K562 (cell line): ENCODE results near the gene ZNF410. TPM values are rescaled to one million over a fixed set of nuclear protein-coding genes. Genes with fewer than 3 reads are reported as not detected.

ENCODE experiments used
- ATAC-seq: fragments of 200-7000 bp; cut with Tn5 transposase; 3 replicates; pipeline ENCODE4 v1.9.1; 2020; ENCODE audit warnings: moderate library complexity
- BruUV-seq: library from RNA; stranded (reverse); fragments of 400-500 nt; replicated peaks from 2 replicates; lab custom pipeline; 2021; lab: Mats Ljungman, UMichigan
- CTCF ChIA-PET: fragments of 300-600 bp; formaldehyde crosslinking; extraction: SDS; loops from one replicate; lab custom pipeline; 2021; ENCODE audit warnings: low intra/inter-chr PET ratio; lab: Yijun Ruan, JAX
- POLR2A ChIA-PET: fragments of 300-600, 350-650 bp; sonication (Branson Sonifier 250); formaldehyde crosslinking; extraction: SDS; loops from one replicate; lab custom pipeline; 2021; ENCODE audit warnings: antibody characterized with exemption, inconsistent platforms; lab: Yijun Ruan, JAX
- DNase-seq, 4 experiments: peaks; one replicate each; pipeline versions ENCODE4 v3.0.0 to v3.0.0-alpha.2; 2011 to 2018; ENCODE audit warnings: low spot score in 3 of 4, mixed read lengths in 3 of 4; ENCODE audit errors: extremely low read depth in 1 of 4
- FAIRE-seq: peaks from 2 replicates; lab custom pipeline; 2011; peaks lifted over from hg19 to GRCh38; lab: Jason Lieb, UNC
- H2AFZ ChIP-seq: 2 replicates; pipeline ENCODE4 v1.6.0; 2011; ENCODE audit warnings: low read depth, low read length, control low read depth, inconsistent platforms
- H3K27ac ChIP-seq: fragments of 200-600 bp; 3 replicates; pipeline ENCODE4 v1.8.0; 2011; ENCODE audit warnings: low read depth, mild to moderate bottlenecking, control low read depth, inconsistent platforms, low read length, moderate library complexity, mixed read lengths; ENCODE audit errors: extremely low read depth
- H3K27me3 ChIP-seq, 2 experiments: fragments of 300-600 bp in 1 of 2; 2 replicates in 1 of 2; 3 replicates in 1 of 2; pipeline versions ENCODE4 v1.6.0 to v1.8.0; 2011; ENCODE audit warnings: inconsistent platforms in 2 of 2, low read length in 2 of 2, mild to moderate bottlenecking in 1 of 2, mixed read lengths in 1 of 2, moderate library complexity in 1 of 2; ENCODE audit not compliant: control insufficient read depth in 2 of 2, insufficient read depth in 2 of 2
- H3K36me3 ChIP-seq: fragments of 300-600 bp; 3 replicates; pipeline ENCODE4 v1.8.0; 2011; ENCODE audit warnings: mild to moderate bottlenecking, low read length, inconsistent platforms; ENCODE audit not compliant: control insufficient read depth, insufficient read depth
- H3K4me1 ChIP-seq, 2 experiments: fragments of 200-600 bp in 1 of 2; replicated peaks in 1 of 2; 2 replicates in 1 of 2; 3 replicates in 1 of 2; pipeline versions ENCODE4 v1.5.1 to v1.8.0; 2011; ENCODE audit warnings: inconsistent platforms in 2 of 2, low read length in 2 of 2, mild to moderate bottlenecking in 1 of 2, mixed read lengths in 1 of 2, moderate library complexity in 1 of 2; ENCODE audit not compliant: control insufficient read depth in 2 of 2, insufficient read depth in 2 of 2
- H3K4me2 ChIP-seq: 2 replicates; pipeline ENCODE4 v1.6.1; 2011; ENCODE audit warnings: low read length, control low read depth, inconsistent platforms, mixed read lengths; ENCODE audit not compliant: insufficient read depth
- H3K4me3 ChIP-seq: fragments of 200-600 bp; sonication (generic), shearing (Covaris generic); 2 replicates; pipeline ENCODE4 v1.5.1; 2016; ENCODE audit warnings: control low read depth, inconsistent platforms
- H3K79me2 ChIP-seq: fragments of 200-600 bp; 3 replicates; pipeline ENCODE4 v1.8.0; 2011; ENCODE audit warnings: low read length, inconsistent platforms; ENCODE audit not compliant: control insufficient read depth, insufficient read depth
- H3K9ac ChIP-seq, 2 experiments: 2 replicates each; pipeline versions ENCODE4 v1.6.0 to v1.6.1; 2011; ENCODE audit warnings: low read depth in 2 of 2, low read length in 2 of 2, control low read depth in 1 of 2, inconsistent platforms in 1 of 2, mild to moderate bottlenecking in 1 of 2, mixed read lengths in 1 of 2; ENCODE audit not compliant: insufficient read depth in 1 of 2
- H3K9me1 ChIP-seq: one replicate; pipeline ENCODE4 v1.6.0; 2011; ENCODE audit warnings: inconsistent platforms, mild to moderate bottlenecking, low read length, moderate library complexity; ENCODE audit not compliant: control insufficient read depth, insufficient read depth
- H3K9me3 ChIP-seq: replicated peaks from 2 replicates; pipeline ENCODE4 v1.5.1; 2011; ENCODE audit warnings: low read depth, low read length, inconsistent platforms; ENCODE audit not compliant: control insufficient read depth, insufficient read depth
- H4K20me1 ChIP-seq: replicated peaks from 2 replicates; pipeline ENCODE4 v1.6.1; 2011; ENCODE audit warnings: low read length, inconsistent platforms, mixed read lengths; ENCODE audit not compliant: control insufficient read depth, insufficient read depth
- EGR1 ChIP-seq: fragments of 450-650 bp; conservative IDR thresholded peaks from 2 replicates; pipeline ENCODE4 v1.6.1; 2017; ENCODE audit warnings: mild to moderate bottlenecking
- ELF2 ChIP-seq: fragments of 250-450 bp; sonication (Bioruptor Pico); IDR thresholded peaks from 2 replicates; pipeline ENCODE4 v1.5.0; 2021; ENCODE audit warnings: mild to moderate bottlenecking
- HNRNPUL1 ChIP-seq: fragments of 200-400 bp; formaldehyde crosslinking; IDR thresholded peaks from 2 replicates; pipeline ENCODE4 v1.6.1; 2017; ENCODE audit warnings: low read length
- KAT2B ChIP-seq: IDR thresholded peaks from one replicate; pipeline ENCODE4 v1.6.1; 2012; ENCODE audit warnings: low read depth, mild to moderate bottlenecking, control low read depth, inconsistent platforms, low read length, moderate library complexity
- MTA2 ChIP-seq: fragments of 450-650 bp; IDR thresholded peaks from 2 replicates; pipeline ENCODE4 v1.6.1; 2016; ENCODE audit warnings: low read depth
- NFRKB ChIP-seq: fragments of 450-650 bp; IDR thresholded peaks from 2 replicates; pipeline ENCODE4 v1.6.1; 2016; ENCODE audit warnings: low read depth
- WGBS: fragments of 100-300 bp; shearing (Covaris generic); methylation state at CpG from one replicate; pipeline ENCODE4 v1.1.6; 2016; ENCODE audit warnings: low coverage, mixed read lengths; ENCODE audit not compliant: insufficient coverage; ENCODE audit errors: missing lambda C conversion rate; 5-methylcytosine and 5-hydroxymethylcytosine counted together
- in situ Hi-C: fragments of 300-500 bp; cut with MboI; formaldehyde crosslinking; loops from 4 replicates; pipeline ENCODE4 v1.15.0; 2018; ENCODE audit warnings: inconsistent platforms, mixed read lengths
- intact Hi-C: fragments of 100-400 bp; cut with micrococcal nuclease; formaldehyde crosslinking; loops from 2 replicates; pipeline ENCODE4 v1.14.2; 2022
- polyA plus RNA-seq, 8 experiments: library from polyadenylated mRNA; depleted of rRNA in 4 of 8; stranded (reverse) in 5 of 8; unstranded in 3 of 8; fragments of >200 nt; fragmentation: Nextera tagmentation in 2 of 8; fragmentation: Illumina TruSeq in 1 of 8; extraction: Ambion mirVana in 2 of 8; extraction: Trizol in 1 of 8; gene quantifications; 2 replicates each; pipeline versions ENCODE4 v1.2.1 to v1.2.3, GENCODE V29; 2011 to 2014; ENCODE audit warnings: inconsistent platforms in 1 of 8, missing spikeins in 1 of 8
- total RNA-seq, 7 experiments: library from RNA; depleted of rRNA in 6 of 7; stranded (reverse); fragments of >200 nt in 6 of 7; fragmentation: Illumina TruSeq in 2 of 7; extraction: Trizol in 2 of 7; gene quantifications; 2 replicates each; pipeline versions ENCODE4 v1.2.1 to v1.2.3, GENCODE V29; 2011 to 2021; ENCODE audit warnings: low replicate concordance in 1 of 7
- TF ChIP-seq, protein P1 (sequence below): fragments of 250-450 bp; sonication (Bioruptor Pico); IDR thresholded peaks from 2 replicates; pipeline ENCODE4 v1.4.0; 2020; ENCODE audit warnings: mild to moderate bottlenecking

Gene ZNF410
- total and polyA plus RNA-seq, 9 of the 15 experiments (the other 6 are each of a cell fraction or from before 2014, with no cell fraction given) = 20.5 to 64.8 (median 38.7) TPM

DNA sequence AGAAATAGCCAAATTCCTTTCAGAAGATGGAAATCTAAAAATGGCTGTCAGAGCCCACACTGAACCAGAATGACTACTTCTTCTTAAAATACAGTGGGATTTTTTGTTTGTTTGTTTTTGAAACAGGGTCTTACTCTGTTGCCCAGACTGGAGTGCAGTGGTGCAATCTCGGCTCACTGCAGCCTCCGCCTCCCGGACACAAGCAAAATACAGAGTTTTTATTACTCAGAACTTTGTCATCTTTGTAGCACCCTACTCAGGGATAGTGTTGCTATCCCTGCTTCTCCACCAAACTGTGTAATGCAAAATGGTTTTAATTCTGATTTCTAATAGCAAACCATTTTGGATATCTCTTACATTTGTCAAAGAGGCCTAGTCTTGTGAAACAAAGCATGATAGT, 16.4 kb downstream of the ZNF410 start:
- Histone ChIP-seq H3K4me1 (no peaks in the 10 kb centered on the region), H4K20me1 (no peaks in the 10 kb centered on the region), H3K79me2 (no peaks in the 10 kb centered on the region), H3K4me3 (no peak overlapping the region), H2AFZ (no peak overlapping the region), H3K36me3 (peaks cover 73% of the 10 kb centered on the region), H3K9me1 (no peaks in the 10 kb centered on the region), H3K9me3 (no peaks in the 10 kb centered on the region), H3K4me2 (no peak overlapping the region), H3K27me3 (no peaks in the 10 kb centered on the region), H3K27ac (no peak overlapping the region), H3K9ac (no peak overlapping the region)
- ChIA-PET POLR2A (interaction anchor here (0.6 to 1.6 kb wide), 2 partner anchors 14 to 120 kb away, joined by 3 to 4 read pairs; no protein-coding TSS in a partner anchor), CTCF (no interaction called here)
- intact Hi-C loops = no loop called here
- DNase-seq = no peak
- in situ Hi-C loops = no loop called here
- FAIRE-seq = no peak
- no TSS peak for BruUV-seq
- WGBS = 67% methylated on average over 3 of the region's 3 CpGs
- no peak for ATAC-seq
- TF ChIP-seq HNRNPUL1 (no peak), ELF2 (CRISPR knock-in tag) (no peak), KAT2B (no peak), NFRKB (no peak), MTA2 (no peak), EGR1 (no peak)
- TF ChIP-seq, protein P1, sequence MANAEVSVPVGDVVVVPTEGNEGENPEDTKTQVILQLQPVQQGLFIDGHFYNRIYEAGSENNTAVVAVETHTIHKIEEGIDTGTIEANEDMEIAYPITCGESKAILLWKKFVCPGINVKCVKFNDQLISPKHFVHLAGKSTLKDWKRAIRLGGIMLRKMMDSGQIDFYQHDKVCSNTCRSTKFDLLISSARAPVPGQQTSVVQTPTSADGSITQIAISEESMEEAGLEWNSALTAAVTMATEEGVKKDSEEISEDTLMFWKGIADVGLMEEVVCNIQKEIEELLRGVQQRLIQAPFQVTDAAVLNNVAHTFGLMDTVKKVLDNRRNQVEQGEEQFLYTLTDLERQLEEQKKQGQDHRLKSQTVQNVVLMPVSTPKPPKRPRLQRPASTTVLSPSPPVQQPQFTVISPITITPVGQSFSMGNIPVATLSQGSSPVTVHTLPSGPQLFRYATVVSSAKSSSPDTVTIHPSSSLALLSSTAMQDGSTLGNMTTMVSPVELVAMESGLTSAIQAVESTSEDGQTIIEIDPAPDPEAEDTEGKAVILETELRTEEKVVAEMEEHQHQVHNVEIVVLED (CRISPR knock-in tag) = no peak
